T1000 (cell line): ENCODE data around the gene CCDC88A.
"Not testable (repeated sequence)": the region's sequence is repeated elsewhere in the genome, so short reads cannot be mapped to it uniquely, and the experiment has no call there.

Experiments
- DNase-seq: peaks from one replicate; lab custom pipeline; 2025; ENCODE audit warnings: mixed read lengths; lab: John Stamatoyannopoulos, UW

The CCDC88A gene

GRCh38 chr2:55421326-55421725, 1.7 kb upstream of the CCDC88A start:
- no peak for DNase-seq

- DNase-seq, result no peak
Measured at GRCh38 chr2:55420871-55421270, 1.2 kb upstream of the CCDC88A start.

DNA sequence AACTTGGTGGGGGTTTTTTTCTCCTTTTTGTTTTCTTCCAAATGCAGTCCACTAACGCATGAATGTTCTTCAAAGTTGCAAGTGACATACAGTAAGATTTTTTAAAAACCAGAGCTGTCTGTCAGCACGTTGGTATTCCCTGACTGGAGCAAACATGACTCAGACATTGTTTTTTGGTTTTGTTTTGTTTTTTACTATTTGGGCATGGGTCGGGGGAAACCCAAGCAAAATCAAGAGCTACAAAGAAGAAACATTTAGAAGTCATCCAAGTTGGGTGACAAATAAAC, 726 bp upstream of the CCDC88A start:
- DNase-seq, result no peak

DNA sequence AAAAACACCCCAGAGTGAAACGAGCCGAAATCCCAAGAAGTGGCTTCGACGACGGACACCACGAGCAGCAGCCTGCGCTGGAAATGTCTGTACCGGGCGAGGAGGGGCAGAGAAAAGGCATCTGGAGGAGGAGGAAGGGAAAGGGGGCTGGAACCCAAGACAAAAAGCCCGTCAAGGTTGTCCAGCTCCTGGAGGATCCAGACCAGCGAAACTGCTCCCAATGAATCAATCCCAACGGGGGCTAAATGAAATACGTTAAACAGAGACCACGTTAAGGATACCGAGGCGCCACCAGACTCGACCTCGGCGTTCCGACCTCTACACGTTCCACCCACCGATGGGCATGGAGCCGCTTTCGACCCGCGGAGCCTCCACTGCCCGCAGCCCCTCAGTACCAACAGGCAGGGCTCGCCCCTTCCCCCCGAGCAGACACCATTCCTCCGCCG, 400 bp downstream of the CCDC88A start:
- no peak for DNase-seq

- DNase-seq, result no peak
Measured at GRCh38 chr2:55418512-55419232, 984 bp downstream of the CCDC88A start.

GRCh38 chr2:55418072-55418471, 1.6 kb downstream of the CCDC88A start:
- no peak for DNase-seq

GRCh38 chr2:55416786-55417568, 2.7 kb downstream of the CCDC88A start:
- no peak for DNase-seq

GRCh38 chr2:55415300-55415699, 4.4 kb downstream of the CCDC88A start:
- no peak for DNase-seq

DNA sequence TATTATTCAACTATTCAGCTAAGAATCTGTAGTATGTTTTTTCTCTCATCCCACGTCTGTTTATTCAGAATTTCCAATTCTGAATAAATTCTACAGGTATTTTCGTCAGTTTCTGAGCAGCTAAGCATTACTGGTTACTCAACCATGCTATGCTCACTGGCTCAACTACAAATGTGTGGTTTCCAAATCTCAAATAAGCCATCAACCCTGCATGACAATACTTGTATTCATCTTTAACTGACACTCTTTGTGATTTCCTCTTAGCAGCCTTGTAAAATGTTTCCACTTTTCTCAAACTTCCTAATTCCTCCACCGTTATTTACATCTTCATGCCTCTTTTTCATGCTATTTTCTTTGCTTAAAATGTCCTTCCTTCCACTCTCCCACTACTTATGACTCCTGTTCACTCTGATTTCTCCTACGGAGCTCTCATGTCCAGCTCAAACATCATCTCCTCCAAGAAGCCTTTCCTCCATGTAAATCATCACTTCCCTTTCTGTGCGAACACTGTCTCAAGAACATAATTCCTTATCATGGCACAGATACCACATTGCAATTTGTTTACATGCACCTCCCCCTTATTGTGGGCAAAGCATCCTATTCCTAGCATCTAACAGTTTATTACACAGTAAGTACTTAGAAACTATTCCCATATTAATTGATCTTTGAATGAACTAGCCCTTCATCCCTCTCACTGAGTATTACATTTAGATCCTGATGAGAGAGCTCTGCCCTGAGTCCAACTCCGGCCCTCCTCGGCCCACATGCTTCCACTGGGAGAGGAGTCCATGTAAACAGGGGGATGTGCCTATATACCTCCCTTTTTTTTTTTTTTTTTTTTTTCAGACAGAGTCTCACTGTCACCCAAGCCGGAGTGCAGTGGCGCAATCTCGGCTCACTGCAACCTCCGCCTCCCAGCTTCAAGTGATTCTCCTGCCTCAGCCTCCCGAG, 10.5 kb downstream of the CCDC88A start:
- no peak for DNase-seq

DNA sequence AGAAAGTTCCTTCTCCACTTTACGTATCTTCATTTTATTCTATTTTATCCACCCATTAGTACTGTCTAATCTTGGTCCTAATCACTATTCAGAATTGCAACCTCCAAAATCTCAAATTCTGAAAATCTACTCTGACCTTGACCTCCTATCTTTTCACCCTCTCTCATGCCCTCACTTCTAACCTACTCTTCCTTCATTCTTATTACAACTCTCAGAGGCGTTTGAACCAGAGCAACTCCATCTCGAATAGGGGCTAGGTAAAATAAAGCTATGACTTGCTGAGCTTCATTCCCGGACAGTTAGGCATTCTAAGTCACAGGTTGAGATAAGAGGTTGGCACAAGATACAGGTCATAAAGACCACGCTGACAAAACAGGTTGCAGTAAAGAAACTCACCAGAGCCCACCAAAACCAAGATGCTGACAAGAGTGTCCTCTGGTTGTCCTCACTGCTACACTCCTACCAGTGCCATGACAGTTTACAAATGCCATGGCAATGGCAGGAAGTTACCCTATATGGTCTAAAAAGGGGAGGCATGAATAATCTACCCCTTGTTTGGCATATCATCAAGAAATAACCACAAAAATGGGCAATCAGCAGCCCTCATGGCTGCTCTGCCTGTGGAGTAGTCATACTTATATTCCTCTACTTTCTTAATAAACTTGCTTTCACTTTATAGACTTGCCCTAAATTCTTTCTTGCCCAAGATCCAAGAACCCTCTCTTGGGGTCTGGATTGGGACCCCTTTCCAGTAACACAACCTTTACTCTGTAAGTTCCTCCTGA, 11.4 kb downstream of the CCDC88A start:
- DNase-seq, result no peak

GRCh38 chr2:55405116-55405515, 14.5 kb downstream of the CCDC88A start:
- no peak for DNase-seq

DNA sequence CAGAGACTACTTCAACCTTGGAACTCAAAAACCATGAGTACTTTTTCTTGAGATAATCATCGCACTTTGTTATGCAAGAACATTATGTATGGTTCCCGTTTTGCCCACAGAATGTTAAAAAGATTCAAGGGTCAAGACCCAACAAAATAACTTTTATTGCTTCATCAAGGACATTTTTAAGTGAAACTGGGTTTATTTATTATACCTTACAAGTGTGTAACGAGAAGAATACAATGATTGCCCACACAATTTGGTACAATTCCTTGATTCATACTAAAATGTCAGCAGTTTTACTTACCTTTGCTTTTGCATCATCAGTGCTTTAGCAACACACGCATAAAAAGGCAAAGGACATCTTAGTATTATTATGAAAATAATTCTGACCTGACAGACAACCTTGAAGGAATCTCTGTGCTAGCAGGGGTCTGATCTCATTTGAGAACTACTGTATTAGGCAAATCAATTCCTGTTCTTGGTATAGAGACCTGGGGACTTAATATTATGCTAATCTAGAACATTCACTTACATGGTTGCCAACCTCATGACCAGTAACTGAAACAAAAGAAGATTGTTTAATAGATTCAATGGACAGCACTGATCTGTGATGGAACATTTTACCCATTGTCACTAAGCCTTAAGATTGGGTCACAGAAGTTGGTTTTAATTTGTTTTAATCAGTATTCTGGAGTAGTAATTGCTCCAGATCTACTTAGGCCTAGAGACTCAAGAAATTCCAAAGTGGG, 16.2 kb downstream of the CCDC88A start:
- no peak for DNase-seq

- DNase-seq, result no peak
Measured at GRCh38 chr2:55401124-55401523, 18.5 kb downstream of the CCDC88A start.

DNA sequence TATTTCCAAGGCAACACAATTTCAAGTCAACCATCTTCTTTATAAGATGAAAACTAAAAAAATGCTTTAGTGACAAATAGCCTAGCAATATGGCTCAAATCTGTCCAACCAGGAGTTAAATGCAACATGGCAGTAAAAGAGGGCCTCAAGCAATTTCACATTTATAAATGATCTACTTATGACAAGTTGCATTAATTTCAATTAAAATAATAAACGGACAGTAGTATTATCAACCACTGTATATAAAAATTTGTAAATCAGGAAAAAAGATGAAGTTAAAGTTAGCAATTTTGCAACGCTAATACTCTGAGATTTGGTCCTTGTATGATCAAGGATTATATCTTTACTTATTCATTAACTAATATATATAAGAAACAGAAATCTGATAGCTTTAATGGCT, 19.3 kb downstream of the CCDC88A start:
- DNase-seq, result no peak

DNA sequence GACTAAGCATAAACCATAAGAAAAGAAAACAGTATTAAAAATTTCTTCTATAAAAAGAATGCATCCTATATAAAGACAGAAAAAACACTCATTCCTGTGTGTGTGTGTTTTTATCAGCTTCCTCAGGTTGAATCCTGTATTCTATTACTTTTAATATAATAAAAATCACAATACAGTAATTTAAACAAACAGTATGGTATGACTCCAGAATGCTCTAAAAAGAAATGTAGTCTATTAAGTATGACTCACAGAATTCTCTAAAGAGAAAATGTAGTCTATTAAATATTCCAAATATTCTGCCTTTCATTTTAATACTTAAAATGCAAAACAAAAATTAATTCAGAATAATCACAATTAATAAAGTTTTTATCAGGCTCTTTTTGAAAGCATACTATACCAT, 19.8 kb downstream of the CCDC88A start:
- DNase-seq, result no peak

GRCh38 chr2:55395724-55396605, 23.7 kb downstream of the CCDC88A start:
- no peak for DNase-seq

GRCh38 chr2:55391615-55392242, 27.9 kb downstream of the CCDC88A start:
- no peak for DNase-seq

GRCh38 chr2:55391155-55391554, 28.5 kb downstream of the CCDC88A start:
- no peak for DNase-seq

GRCh38 chr2:55385516-55385915, 34.1 kb downstream of the CCDC88A start:
- not testable (repeated sequence) for DNase-seq
